Glomerular endothelial cell (primary cell): Measurements from ENCODE around the gene PERM1. TPM values are rescaled to one million over a fixed set of nuclear protein-coding genes. Genes with fewer than 3 reads are reported as not detected.
"Not testable (repeated sequence)": the region's sequence is repeated elsewhere in the genome, so short reads cannot be mapped to it uniquely, and the experiment has no call there.

Experiments used
- DNase-seq: peaks from one replicate; pipeline ENCODE4 v3.0.0-alpha.2; 2011; ENCODE audit warnings: low read depth, low spot score; ENCODE audit errors: extremely low read depth
- total RNA-seq: library from RNA; depleted of rRNA; stranded (reverse); fragments of >200 nt; gene quantifications from 2 replicates; pipeline ENCODE4 v1.2.3, GENCODE V29; 2015

PERM1 gene
- total RNA-seq, 1 donor from 2014 or later: not detected

- no peak for DNase-seq
These were observed 1.7 kb downstream of the PERM1 start for GRCh38 chr1:980137-980571.

- DNase-seq: no peak
These were observed 2.2 kb downstream of the PERM1 start for GRCh38 chr1:979744-980072.

- no peak for DNase-seq
These were observed 2.8 kb downstream of the PERM1 start for GRCh38 chr1:978835-979743.

GRCh38 chr1:978069-978834 is 3.6 kb downstream of the PERM1 start:
- DNase-seq: no peak

GRCh38 chr1:976791-977190 is 5.1 kb downstream of the PERM1 start:
- DNase-seq: not testable (repeated sequence)

- DNase-seq: no peak
These were observed 5.8 kb downstream of the PERM1 start for GRCh38 chr1:975896-976683.

- no peak for DNase-seq
These were observed 6.5 kb downstream of the PERM1 start for GRCh38 chr1:975365-975764.

- DNase-seq: no peak
These were observed 7.1 kb downstream of the PERM1 start for GRCh38 chr1:974687-975328.

- DNase-seq: no peak
These were observed 7.6 kb downstream of the PERM1 start for GRCh38 chr1:974293-974640.

GRCh38 chr1:973459-974292 is 8.2 kb downstream of the PERM1 start:
- DNase-seq: no peak

- no peak for DNase-seq
These were observed 9.0 kb downstream of the PERM1 start for GRCh38 chr1:972726-973458.

GRCh38 chr1:971751-972506 is 10.0 kb downstream of the PERM1 start:
- DNase-seq: no peak

GRCh38 chr1:970973-971730 is 10.7 kb downstream of the PERM1 start:
- no peak for DNase-seq

GRCh38 chr1:970242-970972 is 11.5 kb downstream of the PERM1 start:
- DNase-seq: no peak

GRCh38 chr1:969260-969855 is 12.5 kb downstream of the PERM1 start:
- no peak for DNase-seq

- DNase-seq: no peak
These were observed 14.2 kb downstream of the PERM1 start for GRCh38 chr1:967466-968343.
